ENCODE results near the gene ITGBL1.

ITGBL1 gene

DNA sequence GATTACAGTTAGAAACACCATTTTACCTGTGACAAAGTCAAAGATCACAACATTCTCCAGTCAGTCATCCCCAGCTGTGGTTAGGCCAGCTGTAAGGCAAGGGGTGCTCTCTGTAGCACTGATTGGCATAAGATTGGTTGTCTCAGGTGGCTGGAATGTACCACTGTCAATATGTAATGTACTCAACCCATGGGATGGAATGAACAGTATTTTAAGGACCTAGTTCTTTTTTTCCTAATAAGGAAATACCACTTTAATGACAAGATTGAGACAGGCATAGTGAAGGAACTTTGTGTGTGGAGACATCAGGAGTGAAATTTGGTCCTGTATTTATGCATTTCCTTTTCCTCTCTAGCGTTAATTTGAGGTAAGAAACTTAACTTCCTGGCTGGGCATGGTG, 310.7 kb downstream of the ITGBL1 start:
- no peak for DNase-seq
